Trophoblast cell (in vitro differentiated cells and primary cell): Measurements from ENCODE around the gene RASL12.
A peak's percentile ranks its signal among the peaks of the same experiment; 100 is the strongest.

Experiments used
- DNase-seq, 2 donors: peaks; one replicate each; pipeline ENCODE4 v3.0.0-alpha.2; 2016
- H2AFZ ChIP-seq: 2 replicates; pipeline ENCODE4 v1.6.1; 2013; ENCODE audit warnings: low read length, moderate library complexity, mild to moderate bottlenecking; ENCODE audit not compliant: insufficient read depth, poor library complexity
- H2AK5ac ChIP-seq: 2 replicates; pipeline ENCODE4 v1.6.1; 2013; ENCODE audit warnings: mild to moderate bottlenecking, low read length
- H2BK120ac ChIP-seq: 2 replicates; pipeline ENCODE4 v1.6.1; 2013; ENCODE audit warnings: low read length, mild to moderate bottlenecking, moderate library complexity; ENCODE audit not compliant: insufficient read depth, poor library complexity
- H2BK12ac ChIP-seq: 2 replicates; pipeline ENCODE4 v1.6.1; 2013; ENCODE audit warnings: mild to moderate bottlenecking, low read length, moderate library complexity
- H2BK5ac ChIP-seq: 2 replicates; pipeline ENCODE4 v1.6.1; 2013; ENCODE audit warnings: low read length, low read depth, moderate library complexity, mild to moderate bottlenecking; ENCODE audit not compliant: poor library complexity
- H3K14ac ChIP-seq: 2 replicates; pipeline ENCODE4 v1.6.1; 2013; ENCODE audit warnings: mild to moderate bottlenecking, low read length
- H3K18ac ChIP-seq: 2 replicates; pipeline ENCODE4 v1.6.1; 2013; ENCODE audit warnings: mild to moderate bottlenecking, low read length
- H3K23ac ChIP-seq: 2 replicates; pipeline ENCODE4 v1.6.1; 2013; ENCODE audit warnings: low read length
- H3K27ac ChIP-seq: 2 replicates; pipeline ENCODE4 v1.5.1; 2013; ENCODE audit warnings: low read depth, mild to moderate bottlenecking, inconsistent platforms, low read length, moderate library complexity
- H3K27me3 ChIP-seq: 2 replicates; pipeline ENCODE4 v1.6.1; 2013; ENCODE audit warnings: inconsistent platforms, mild to moderate bottlenecking, low read length, moderate library complexity; ENCODE audit not compliant: insufficient read depth
- H3K36me3 ChIP-seq, 2 experiments: 1 replicate in 1 of 2; 2 replicates in 1 of 2; pipeline ENCODE4 v1.6.1; 2013; ENCODE audit warnings: low read length in 2 of 2, mild to moderate bottlenecking in 2 of 2, moderate library complexity in 1 of 2; ENCODE audit not compliant: insufficient read depth in 2 of 2, control insufficient read depth in 1 of 2
- H3K4ac ChIP-seq: 2 replicates; pipeline ENCODE4 v1.6.1; 2013; ENCODE audit warnings: low read depth, mild to moderate bottlenecking, low read length, moderate library complexity
- H3K4me1 ChIP-seq, 2 experiments: 1 replicate in 1 of 2; 2 replicates in 1 of 2; pipeline ENCODE4 v1.6.1; 2013; ENCODE audit warnings: low read length in 2 of 2, mild to moderate bottlenecking in 2 of 2, moderate library complexity in 1 of 2; ENCODE audit not compliant: insufficient read depth in 2 of 2, control insufficient read depth in 1 of 2
- H3K4me2 ChIP-seq: 2 replicates; pipeline ENCODE4 v1.6.1; 2013; ENCODE audit warnings: inconsistent platforms, mild to moderate bottlenecking, low read length, moderate library complexity
- H3K4me3 ChIP-seq: 2 replicates; pipeline ENCODE4 v1.5.1; 2013; ENCODE audit warnings: mild to moderate bottlenecking, low read depth, low read length, inconsistent platforms
- H3K79me1 ChIP-seq: one replicate; pipeline ENCODE4 v1.6.1; 2013; ENCODE audit warnings: low read length
- H3K79me2 ChIP-seq: 2 replicates; pipeline ENCODE4 v1.6.1; 2013; ENCODE audit warnings: low read length, mild to moderate bottlenecking; ENCODE audit not compliant: control insufficient read depth, insufficient read depth, poor library complexity
- H3K9ac ChIP-seq: 2 replicates; pipeline ENCODE4 v1.6.1; 2013; ENCODE audit warnings: mild to moderate bottlenecking, low read length
- H3K9me3 ChIP-seq: 2 replicates; pipeline ENCODE4 v1.6.1; 2013; ENCODE audit warnings: low read depth, mild to moderate bottlenecking, control low read depth, inconsistent platforms, low read length; ENCODE audit not compliant: insufficient read depth
- H4K12ac ChIP-seq: 2 replicates; pipeline ENCODE4 v1.6.1; 2013; ENCODE audit warnings: low read depth, mild to moderate bottlenecking, low read length, moderate library complexity
- H4K8ac ChIP-seq: 2 replicates; pipeline ENCODE4 v1.6.1; 2013; ENCODE audit warnings: low read depth, mild to moderate bottlenecking, low read length, moderate library complexity
- H4K91ac ChIP-seq: one replicate; pipeline ENCODE4 v1.6.1; 2013; ENCODE audit warnings: low read depth, mild to moderate bottlenecking, low read length, moderate library complexity
- WGBS: extraction: QIAGEN DNeasy Blood & Tissue Kit; methylation state at CpG from one replicate; pipeline ENCODE4 v1.1.7; 2013; ENCODE audit warnings: missing lambda C conversion rate; ENCODE audit not compliant: insufficient read length, insufficient coverage; ENCODE audit errors: extremely low coverage; 5-methylcytosine and 5-hydroxymethylcytosine counted together

RASL12 gene

GRCh38 chr15:65050270-65050669, 17.5 kb downstream of the RASL12 start:
- Histone ChIP-seq H3K4ac (no peak overlapping the region), H3K79me2 (no peaks in the 10 kb centered on the region), H3K9ac (no peak overlapping the region), H3K14ac (no peak overlapping the region), H3K79me1 (no peaks in the 10 kb centered on the region), H3K4me1 (peaks cover 4 to 5% of the 10 kb centered on the region in 2 experiments), H4K91ac (no peak overlapping the region), H4K8ac (no peak overlapping the region), H3K4me2 (no peak overlapping the region), H3K27ac (no peak overlapping the region), H3K4me3 (no peak overlapping the region), H2BK120ac (no peak overlapping the region), H2AFZ (no peak overlapping the region), H3K23ac (no peak overlapping the region), H2BK12ac (no peak overlapping the region), H2BK5ac (no peak overlapping the region), H3K36me3 (peaks cover 0 to 2% of the 10 kb centered on the region in 2 experiments), H4K12ac (no peak overlapping the region), H3K9me3 (no peaks in the 10 kb centered on the region), H3K27me3 (no peaks in the 10 kb centered on the region), H2AK5ac (no peak overlapping the region), H3K18ac (no peak overlapping the region)
- 100% methylated on average over 2 of the region's 4 CpGs for WGBS
- no peak for DNase-seq

DNA sequence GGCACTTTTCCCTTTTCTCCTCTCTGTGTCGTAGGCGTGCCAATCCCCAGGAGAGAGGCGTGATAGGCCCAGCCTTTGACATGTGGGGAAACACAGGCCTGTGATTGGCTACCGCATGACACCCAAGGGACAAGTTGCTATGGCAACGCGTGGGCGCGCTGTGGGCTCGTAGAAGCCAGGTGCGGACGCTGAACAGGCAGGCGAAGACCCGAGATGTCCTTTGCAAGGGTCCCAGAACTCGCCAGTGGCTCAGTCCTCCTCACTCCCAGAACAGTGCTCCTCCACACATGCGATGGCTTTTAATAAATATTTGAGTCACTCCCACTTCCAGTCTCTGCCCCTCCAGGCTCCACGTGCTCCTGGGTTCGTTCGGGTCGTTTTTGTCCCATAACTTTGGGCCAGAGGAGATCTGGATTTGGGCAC, 18.4 kb downstream of the RASL12 start:
- Histone ChIP-seq H2AK5ac (no peak overlapping the region), H2BK5ac (no peak overlapping the region), H3K23ac (no peak overlapping the region), H3K27ac (no peak overlapping the region), H2BK12ac (no peak overlapping the region), H2BK120ac (no peak overlapping the region), H3K36me3 (peaks cover 0 to 2% of the 10 kb centered on the region in 2 experiments), H3K14ac (no peak overlapping the region), H3K4me3 (no peak overlapping the region), H3K4me1 (peaks cover 2 to 4% of the 10 kb centered on the region in 2 experiments), H3K18ac (no peak overlapping the region), H4K8ac (no peak overlapping the region), H3K9ac (no peak overlapping the region), H3K79me2 (no peaks in the 10 kb centered on the region), H4K91ac (no peak overlapping the region), H3K79me1 (no peaks in the 10 kb centered on the region), H3K9me3 (no peaks in the 10 kb centered on the region), H3K27me3 (no peaks in the 10 kb centered on the region), H3K4ac (no peak overlapping the region), H3K4me2 (peak overlapping the region; percentile 60), H4K12ac (no peak overlapping the region), H2AFZ (no peak overlapping the region)
- no CpG with 5 or more reads among the region's 19 CpGs for WGBS
- DNase-seq, result peak; percentile 89 to 98

- H3K23ac ChIP-seq, result no peak overlapping the region
- no peak overlapping the region for H2AK5ac ChIP-seq
- no peak overlapping the region for H2AFZ ChIP-seq
- no CpG with 5 or more reads among the region's 2 CpGs for WGBS
- no peak overlapping the region for H4K8ac ChIP-seq
- H3K4me1 ChIP-seq, result peaks cover 2 to 4% of the 10 kb centered on the region in 2 experiments
- no peaks in the 10 kb centered on the region for H3K79me2 ChIP-seq
- H3K4me2 ChIP-seq, result no peak overlapping the region
- no peak overlapping the region for H3K27ac ChIP-seq
- no peak overlapping the region for H2BK5ac ChIP-seq
- no peaks in the 10 kb centered on the region for H3K36me3 ChIP-seq
- no peaks in the 10 kb centered on the region for H3K27me3 ChIP-seq
- no peaks in the 10 kb centered on the region for H3K9me3 ChIP-seq
- H3K9ac ChIP-seq, result no peak overlapping the region
- no peak overlapping the region for H3K14ac ChIP-seq
- no peak overlapping the region for H3K4ac ChIP-seq
- no peak overlapping the region for H3K18ac ChIP-seq
- no peak overlapping the region for H2BK12ac ChIP-seq
- H2BK120ac ChIP-seq, result no peak overlapping the region
- H3K4me3 ChIP-seq, result no peak overlapping the region
- H4K12ac ChIP-seq, result no peak overlapping the region
- no peak for DNase-seq
- no peak overlapping the region for H4K91ac ChIP-seq
- no peaks in the 10 kb centered on the region for H3K79me1 ChIP-seq
Observed at GRCh38 chr15:65048241-65048640, 19.6 kb downstream of the RASL12 start.

DNA sequence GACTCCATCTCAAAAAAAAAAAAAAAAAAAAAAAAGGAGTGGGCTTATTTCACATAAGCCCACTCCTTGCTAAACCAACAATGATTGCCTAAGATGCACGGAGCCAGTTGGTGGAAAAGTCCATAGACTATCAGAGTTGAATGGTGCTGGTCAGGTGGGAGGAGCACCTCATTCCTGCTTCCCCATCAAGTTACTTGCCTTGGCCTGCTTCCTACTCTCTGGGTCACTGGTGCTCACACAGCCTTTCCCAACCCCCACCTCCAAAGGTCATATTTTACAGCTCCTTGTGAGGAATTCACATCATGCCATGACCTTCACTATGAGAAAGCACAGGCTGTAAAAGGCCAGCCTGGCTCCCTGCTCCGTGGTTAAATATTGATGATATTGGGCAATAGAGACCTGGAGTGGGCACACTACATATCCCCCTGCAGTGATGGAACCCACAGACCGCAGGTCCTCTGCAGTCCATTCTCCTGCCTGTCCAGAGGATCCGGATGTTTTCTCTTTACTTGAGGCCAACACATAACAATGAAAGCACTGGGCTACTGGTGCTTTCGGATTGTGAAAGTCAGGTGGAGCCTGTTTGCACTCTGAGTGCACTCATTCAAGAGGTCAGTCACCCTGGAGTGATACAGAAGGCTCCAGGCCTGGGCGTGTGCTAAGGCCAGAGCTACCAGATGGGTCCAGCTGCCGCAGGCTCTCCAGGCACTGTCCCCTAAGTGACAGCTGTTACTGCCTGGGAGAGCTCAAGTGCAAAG, 22.9 kb downstream of the RASL12 start, which contains the start of gene SLC51B:
Gene SLC51B (plus strand): TSS at position 664 of the 758 bp plus-strand sequence. CDS start 4,618 bp downstream, outside the sequence.
- Histone ChIP-seq H2AFZ (no peak within 1 kb of the TSS), H3K36me3 (no peaks in the 10 kb centered on the region), H3K79me1 (no peaks in the 10 kb centered on the region), H3K4ac (no peak within 1 kb of the TSS), H3K4me1 (peaks cover 2 to 4% of the 10 kb centered on the region in 2 experiments), H3K4me3 (no peak within 1 kb of the TSS), H3K9ac (no peak within 1 kb of the TSS), H3K27me3 (no peaks in the 10 kb centered on the region), H4K91ac (no peak within 1 kb of the TSS), H3K4me2 (no peak within 1 kb of the TSS), H3K23ac (no peak within 1 kb of the TSS), H2BK120ac (no peak within 1 kb of the TSS), H3K18ac (no peak within 1 kb of the TSS), H3K27ac (no peak within 1 kb of the TSS), H2AK5ac (no peak within 1 kb of the TSS), H3K14ac (no peak within 1 kb of the TSS), H4K8ac (no peak within 1 kb of the TSS), H2BK12ac (no peak within 1 kb of the TSS), H2BK5ac (no peak within 1 kb of the TSS), H3K79me2 (no peaks in the 10 kb centered on the region), H3K9me3 (no peaks in the 10 kb centered on the region), H4K12ac (no peak within 1 kb of the TSS)
- DNase-seq, result peak in 1 of 2 donors; percentile 13
- no CpG with 5 or more reads among the region's 7 CpGs for WGBS
